ENCODE results near the gene APOL5.
"Not testable (repeated sequence)": the region's sequence is repeated elsewhere in the genome, so short reads cannot be mapped to it uniquely, and the experiment has no call there.

APOL5 gene

GRCh38 chr22:35712672-35713071 lies 5.0 kb upstream of the APOL5 start:
- DNase-seq = no peak

GRCh38 chr22:35719212-35719875 lies 1.7 kb downstream of the APOL5 start:
- DNase-seq = no peak

GRCh38 chr22:35721960-35722359 lies 4.3 kb downstream of the APOL5 start:
- DNase-seq = no peak

GRCh38 chr22:35725521-35725920 lies 7.8 kb downstream of the APOL5 start:
- no peak for DNase-seq

GRCh38 chr22:35726398-35726797 lies 8.7 kb downstream of the APOL5 start:
- no peak for DNase-seq

- DNase-seq = no peak
Observed at GRCh38 chr22:35726933-35727332, 9.3 kb downstream of the APOL5 start.

GRCh38 chr22:35727436-35727835 lies 9.8 kb downstream of the APOL5 start:
- DNase-seq = no peak

GRCh38 chr22:35728639-35729308 lies 11.1 kb downstream of the APOL5 start:
- DNase-seq = no peak

GRCh38 chr22:35729309-35729698 lies 11.6 kb downstream of the APOL5 start:
- no peak for DNase-seq

- DNase-seq = no peak
Observed at GRCh38 chr22:35731321-35731720, 13.6 kb downstream of the APOL5 start.

- DNase-seq = no peak
Observed at GRCh38 chr22:35732116-35732515, 14.4 kb downstream of the APOL5 start.

- no peak for DNase-seq
Observed at GRCh38 chr22:35733036-35733435, 15.4 kb downstream of the APOL5 start.

GRCh38 chr22:35733791-35734516 lies 16.3 kb downstream of the APOL5 start:
- no peak for DNase-seq

- DNase-seq = no peak
Observed at GRCh38 chr22:35734517-35734827, 16.8 kb downstream of the APOL5 start.

GRCh38 chr22:35735542-35735941 lies 17.9 kb downstream of the APOL5 start:
- no peak for DNase-seq

GRCh38 chr22:35736166-35736565 lies 18.5 kb downstream of the APOL5 start:
- no peak for DNase-seq

GRCh38 chr22:35736701-35737100 lies 19.0 kb downstream of the APOL5 start:
- no peak for DNase-seq

GRCh38 chr22:35737886-35738285 lies 20.2 kb downstream of the APOL5 start:
- DNase-seq = not testable (repeated sequence)

- no peak for DNase-seq
Observed at GRCh38 chr22:35739076-35739930, 21.6 kb downstream of the APOL5 start.

GRCh38 chr22:35739931-35740380 lies 22.3 kb downstream of the APOL5 start:
- DNase-seq = no peak

- no peak for DNase-seq
Observed at GRCh38 chr22:35740616-35741015, 22.9 kb downstream of the APOL5 start.

- peak; percentile 89 for DNase-seq
Observed at GRCh38 chr22:35742342-35743100, 24.8 kb downstream of the APOL5 start.

Data from fibroblast of skin of scalp (primary cell).